Ishikawa (cell line): ENCODE results near the gene CXCL14.

Experiments
- CREB1 ChIP-seq: IDR thresholded peaks from 2 replicates; pipeline ENCODE4 v1.6.1; 2012; ENCODE audit warnings: low read depth
- EP300 ChIP-seq: IDR thresholded peaks from 2 replicates; pipeline ENCODE4 v1.6.1; 2012; ENCODE audit warnings: borderline replicate concordance
- RAD21 ChIP-seq: IDR thresholded peaks from 2 replicates; pipeline ENCODE4 v1.6.1; 2012; ENCODE audit warnings: low read depth
- TAF1 ChIP-seq: IDR thresholded peaks from 2 replicates; pipeline ENCODE4 v1.6.1; 2012; ENCODE audit warnings: low read depth, mild to moderate bottlenecking
- TF ChIP-seq, protein P1 (sequence below): IDR thresholded peaks from 2 replicates; pipeline ENCODE4 v1.6.1; 2012; ENCODE audit warnings: low read depth, mild to moderate bottlenecking
- TF ChIP-seq, protein P2 (sequence below): IDR thresholded peaks from 2 replicates; pipeline ENCODE4 v1.6.1; 2012
- TF ChIP-seq, protein P3 (sequence below): IDR thresholded peaks from 2 replicates; pipeline ENCODE4 v1.6.1; 2012

DNA sequence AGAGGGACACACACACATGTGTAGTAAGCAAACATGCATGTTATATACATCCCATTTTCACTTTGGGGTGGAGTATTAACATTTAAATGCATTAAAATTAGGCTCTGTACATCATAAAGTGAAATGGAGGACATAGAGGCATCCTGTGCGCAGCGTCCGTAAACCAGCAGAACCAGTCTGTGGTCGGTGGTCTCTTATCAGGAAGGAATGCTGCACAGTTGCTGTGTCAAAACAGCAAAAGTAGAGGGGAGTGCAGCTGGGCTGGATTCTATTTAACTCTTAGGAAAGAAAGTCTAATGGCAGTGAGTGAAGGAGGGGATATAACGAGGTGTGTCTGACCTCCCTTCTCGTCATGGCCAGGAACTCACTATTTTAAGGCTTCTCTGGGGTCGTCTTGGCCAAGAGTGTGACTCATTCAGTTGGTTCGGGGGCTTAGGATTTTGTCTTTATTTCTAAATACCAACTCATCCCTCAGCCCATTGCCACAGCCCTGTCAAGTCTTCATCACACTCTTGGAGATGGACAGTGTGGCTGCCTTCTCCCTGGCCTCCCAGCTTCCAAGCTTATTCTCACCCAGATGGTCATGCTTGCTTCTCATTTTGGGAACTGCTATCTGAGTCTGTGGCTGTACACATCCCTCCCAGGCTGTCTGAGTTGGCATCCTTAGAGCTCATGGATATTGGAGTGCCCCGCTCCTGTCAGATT lies 20.1 kb upstream of the CXCL14 start:
- TF ChIP-seq, protein P1, sequence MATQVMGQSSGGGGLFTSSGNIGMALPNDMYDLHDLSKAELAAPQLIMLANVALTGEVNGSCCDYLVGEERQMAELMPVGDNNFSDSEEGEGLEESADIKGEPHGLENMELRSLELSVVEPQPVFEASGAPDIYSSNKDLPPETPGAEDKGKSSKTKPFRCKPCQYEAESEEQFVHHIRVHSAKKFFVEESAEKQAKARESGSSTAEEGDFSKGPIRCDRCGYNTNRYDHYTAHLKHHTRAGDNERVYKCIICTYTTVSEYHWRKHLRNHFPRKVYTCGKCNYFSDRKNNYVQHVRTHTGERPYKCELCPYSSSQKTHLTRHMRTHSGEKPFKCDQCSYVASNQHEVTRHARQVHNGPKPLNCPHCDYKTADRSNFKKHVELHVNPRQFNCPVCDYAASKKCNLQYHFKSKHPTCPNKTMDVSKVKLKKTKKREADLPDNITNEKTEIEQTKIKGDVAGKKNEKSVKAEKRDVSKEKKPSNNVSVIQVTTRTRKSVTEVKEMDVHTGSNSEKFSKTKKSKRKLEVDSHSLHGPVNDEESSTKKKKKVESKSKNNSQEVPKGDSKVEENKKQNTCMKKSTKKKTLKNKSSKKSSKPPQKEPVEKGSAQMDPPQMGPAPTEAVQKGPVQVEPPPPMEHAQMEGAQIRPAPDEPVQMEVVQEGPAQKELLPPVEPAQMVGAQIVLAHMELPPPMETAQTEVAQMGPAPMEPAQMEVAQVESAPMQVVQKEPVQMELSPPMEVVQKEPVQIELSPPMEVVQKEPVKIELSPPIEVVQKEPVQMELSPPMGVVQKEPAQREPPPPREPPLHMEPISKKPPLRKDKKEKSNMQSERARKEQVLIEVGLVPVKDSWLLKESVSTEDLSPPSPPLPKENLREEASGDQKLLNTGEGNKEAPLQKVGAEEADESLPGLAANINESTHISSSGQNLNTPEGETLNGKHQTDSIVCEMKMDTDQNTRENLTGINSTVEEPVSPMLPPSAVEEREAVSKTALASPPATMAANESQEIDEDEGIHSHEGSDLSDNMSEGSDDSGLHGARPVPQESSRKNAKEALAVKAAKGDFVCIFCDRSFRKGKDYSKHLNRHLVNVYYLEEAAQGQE: no peak
- TF ChIP-seq EP300 (no peak), TAF1 (no peak), CREB1 (no peak), RAD21 (no peak)
- TF ChIP-seq, protein P2, sequence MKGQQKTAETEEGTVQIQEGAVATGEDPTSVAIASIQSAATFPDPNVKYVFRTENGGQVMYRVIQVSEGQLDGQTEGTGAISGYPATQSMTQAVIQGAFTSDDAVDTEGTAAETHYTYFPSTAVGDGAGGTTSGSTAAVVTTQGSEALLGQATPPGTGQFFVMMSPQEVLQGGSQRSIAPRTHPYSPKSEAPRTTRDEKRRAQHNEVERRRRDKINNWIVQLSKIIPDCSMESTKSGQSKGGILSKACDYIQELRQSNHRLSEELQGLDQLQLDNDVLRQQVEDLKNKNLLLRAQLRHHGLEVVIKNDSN: no peak
- TF ChIP-seq, protein P3, sequence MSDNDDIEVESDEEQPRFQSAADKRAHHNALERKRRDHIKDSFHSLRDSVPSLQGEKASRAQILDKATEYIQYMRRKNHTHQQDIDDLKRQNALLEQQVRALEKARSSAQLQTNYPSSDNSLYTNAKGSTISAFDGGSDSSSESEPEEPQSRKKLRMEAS: no peak
